Amniotic epithelial cell (primary cell): Measurements from ENCODE around the gene RUFY1.
"Not testable (repeated sequence)": the region's sequence is repeated elsewhere in the genome, so short reads cannot be mapped to it uniquely, and the experiment has no call there.

Experiments used
- DNase-seq: peaks from one replicate; pipeline ENCODE4 v3.0.0-alpha.2; 2010; ENCODE audit warnings: low read depth

RUFY1 gene

GRCh38 chr5:179534431-179534830 lies 15.9 kb upstream of the RUFY1 start:
- no peak for DNase-seq

GRCh38 chr5:179536676-179537075 lies 13.7 kb upstream of the RUFY1 start:
- no peak for DNase-seq

GRCh38 chr5:179542170-179542569 lies 8.2 kb upstream of the RUFY1 start:
- DNase-seq, result no peak

- not testable (repeated sequence) for DNase-seq
Measured at GRCh38 chr5:179543275-179543674, 7.1 kb upstream of the RUFY1 start.

GRCh38 chr5:179553006-179553405 lies 2.7 kb downstream of the RUFY1 start:
- DNase-seq, result no peak

- DNase-seq, result peak; percentile 78
Measured at GRCh38 chr5:179553875-179554274, 3.5 kb downstream of the RUFY1 start.

GRCh38 chr5:179554981-179555380 lies 4.6 kb downstream of the RUFY1 start:
- DNase-seq, result peak; percentile 15

- not testable (repeated sequence) for DNase-seq
Measured at GRCh38 chr5:179558261-179558799, 8.0 kb downstream of the RUFY1 start.

- peak; percentile 29 for DNase-seq
Measured at GRCh38 chr5:179558932-179559283, 8.6 kb downstream of the RUFY1 start.

- peak; percentile 99 for DNase-seq
Measured at GRCh38 chr5:179559284-179560252, 9.2 kb downstream of the RUFY1 start.

- no peak for DNase-seq
Measured at GRCh38 chr5:179564526-179564925, 14.2 kb downstream of the RUFY1 start.

GRCh38 chr5:179568721-179569120 lies 18.4 kb downstream of the RUFY1 start:
- no peak for DNase-seq

GRCh38 chr5:179572386-179572785 lies 22.0 kb downstream of the RUFY1 start:
- DNase-seq, result no peak

- no peak for DNase-seq
Measured at GRCh38 chr5:179577286-179577960, 27.1 kb downstream of the RUFY1 start.

GRCh38 chr5:179585941-179586401 lies 35.6 kb downstream of the RUFY1 start:
- DNase-seq, result no peak

GRCh38 chr5:179588166-179588565 lies 37.8 kb downstream of the RUFY1 start:
- DNase-seq, result peak; percentile 56

GRCh38 chr5:179595916-179596315 lies 45.6 kb downstream of the RUFY1 start:
- peak; percentile 64 for DNase-seq

- DNase-seq, result no peak
Measured at GRCh38 chr5:179596421-179596820, 46.1 kb downstream of the RUFY1 start.

GRCh38 chr5:179599100-179599499 lies 48.7 kb downstream of the RUFY1 start:
- no peak for DNase-seq

GRCh38 chr5:179599566-179599965 lies 49.2 kb downstream of the RUFY1 start:
- no peak for DNase-seq

- DNase-seq, result no peak
Measured at GRCh38 chr5:179599973-179600372, 49.6 kb downstream of the RUFY1 start.

GRCh38 chr5:179601871-179602625 lies 51.7 kb downstream of the RUFY1 start:
- no peak for DNase-seq
